Left forelimb (tissue), 1 donor: ENCODE measurements around the gene PFKFB3.

Experiments used
- DNase-seq: peaks from one replicate; pipeline ENCODE4 v3.0.0-alpha.2; 2018; ENCODE audit warnings: low spot score

The PFKFB3 gene

GRCh38 chr10:6300784-6301460 is 98.2 kb downstream of the PFKFB3 start:
- DNase-seq: no peak

DNA sequence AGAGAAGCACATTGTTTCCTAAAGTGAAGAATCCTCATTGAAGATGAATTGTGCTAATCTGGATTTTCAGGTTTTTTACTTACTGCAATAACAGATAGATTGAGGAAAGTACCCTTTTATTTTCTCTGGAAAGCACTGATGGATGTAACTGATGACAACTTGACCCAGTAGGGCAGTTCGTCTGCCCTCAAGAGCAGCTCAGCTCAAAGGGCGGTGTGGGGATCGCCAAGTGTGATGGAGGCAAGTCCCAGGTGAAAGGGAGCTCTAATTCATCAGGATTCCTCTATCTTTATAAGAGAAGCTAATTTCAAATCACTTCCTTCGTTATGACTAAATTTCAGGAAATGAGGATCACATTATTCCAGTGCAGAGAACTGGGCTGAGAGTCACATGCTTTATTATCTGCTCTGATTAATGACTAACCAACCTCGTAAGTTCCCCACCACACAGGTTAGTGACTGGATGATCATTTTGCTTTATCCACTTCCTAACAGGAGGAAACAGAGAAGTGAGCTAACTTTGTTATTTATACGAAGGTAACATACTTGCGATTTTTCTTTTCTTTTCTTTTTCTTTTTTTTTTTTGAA is 98.8 kb downstream of the PFKFB3 start:
- no peak for DNase-seq
